Bone marrow (tissue), 2 donors: Measurements from ENCODE around the gene EFHD2.

Source experiments
- DNase-seq, 2 donors: peaks; one replicate each; lab custom pipeline; 2025; lab: John Stamatoyannopoulos, UW

The EFHD2 gene

GRCh38 chr1:15476927-15477326, 67.2 kb downstream of the EFHD2 start:
- DNase-seq: no peak

- DNase-seq: no peak
These were observed 68.0 kb downstream of the EFHD2 start for GRCh38 chr1:15477646-15478212.
